GM12874 (cell line): ENCODE data around the gene IKZF3.

Experiments used
- CTCF ChIP-seq: IDR thresholded peaks from 2 replicates; pipeline ENCODE4 v1.5.1; 2011; ENCODE audit warnings: low read depth, mild to moderate bottlenecking, control low read depth, low read length, moderate library complexity; ENCODE audit not compliant: insufficient read depth

Gene IKZF3

GRCh38 chr17:39742856-39743436 lies 121.2 kb downstream of the IKZF3 start:
- no peak for TF ChIP-seq CTCF

GRCh38 chr17:39742126-39742855 lies 121.8 kb downstream of the IKZF3 start:
- TF ChIP-seq CTCF: no peak

- no peak for TF ChIP-seq CTCF
Measured at GRCh38 chr17:39740357-39741111, 123.6 kb downstream of the IKZF3 start.

- TF ChIP-seq CTCF: no peak
Measured at GRCh38 chr17:39739885-39740356, 124.2 kb downstream of the IKZF3 start.

- TF ChIP-seq CTCF: no peak
Measured at GRCh38 chr17:39738983-39739884, 124.9 kb downstream of the IKZF3 start.

- no peak for TF ChIP-seq CTCF
Measured at GRCh38 chr17:39738568-39738901, 125.6 kb downstream of the IKZF3 start.
